GM21526 (cell line): Measurements from ENCODE around the gene CHM.
"Not testable (repeated sequence)": the region's sequence is repeated elsewhere in the genome, so short reads cannot be mapped to it uniquely, and the experiment has no call there.

Source experiments
- ATAC-seq: cut with Tn5 transposase; IDR thresholded peaks from one replicate; pipeline ENCODE4 v1.9.1; 2021; ENCODE audit warnings: moderate library complexity; ENCODE audit not compliant: unreplicated experiment, low FRiP score

CHM gene

DNA sequence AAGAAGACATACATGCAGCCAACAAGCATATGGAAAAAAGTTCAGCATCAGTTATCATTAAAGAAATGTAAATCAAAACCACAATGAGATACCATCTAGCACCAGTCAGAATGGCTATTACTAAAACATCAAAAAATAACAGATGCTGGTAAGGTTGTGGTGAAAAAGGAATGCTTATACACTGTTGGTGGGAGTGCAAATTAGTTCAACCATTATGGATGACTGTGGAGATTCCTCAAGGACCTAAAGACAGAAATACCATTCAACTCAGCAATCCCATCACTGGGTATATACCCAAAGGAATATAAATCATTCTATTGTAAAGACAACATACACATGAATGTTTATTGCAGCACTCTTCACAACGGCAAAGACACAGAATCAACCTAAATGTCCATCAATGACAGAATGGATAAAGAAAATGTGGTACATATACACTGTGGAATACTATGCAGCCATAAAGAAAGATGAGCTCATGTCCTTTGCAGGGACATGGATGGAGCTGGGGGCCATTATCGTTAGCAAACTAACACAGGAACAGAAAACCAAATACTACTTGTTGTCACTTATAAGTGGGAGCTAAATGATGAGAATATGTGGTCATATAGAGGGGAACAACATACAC, 130.6 kb downstream of the CHM start:
- not testable (repeated sequence) for ATAC-seq

- no peak for ATAC-seq
Measured at GRCh38 chrX:85914431-85914830, 132.9 kb downstream of the CHM start.

DNA sequence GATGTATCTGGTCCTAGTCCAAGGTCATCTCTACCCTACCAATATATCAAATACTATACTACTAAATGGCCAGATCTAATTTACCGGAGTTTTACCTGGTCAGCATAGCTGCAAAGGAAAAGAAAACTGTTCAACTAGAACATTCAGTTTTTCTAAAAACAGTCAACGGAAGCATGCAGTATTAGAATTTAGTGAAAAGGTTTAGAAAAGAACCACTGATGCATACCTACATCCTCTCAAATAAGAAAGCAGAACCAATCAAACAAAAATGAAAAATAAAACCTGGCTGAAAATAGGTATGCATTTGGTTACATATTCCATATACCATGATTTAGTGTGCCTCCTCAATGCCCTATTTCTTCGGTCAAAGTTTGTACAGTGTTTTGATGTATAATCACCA, 140.0 kb downstream of the CHM start:
- no peak for ATAC-seq

GRCh38 chrX:85906399-85906798, 141.0 kb downstream of the CHM start:
- ATAC-seq: no peak

- no peak for ATAC-seq
Measured at GRCh38 chrX:85905851-85906250, 141.5 kb downstream of the CHM start.

- ATAC-seq: no peak
Measured at GRCh38 chrX:85903692-85904471, 143.5 kb downstream of the CHM start.

- no peak for ATAC-seq
Measured at GRCh38 chrX:85897362-85898126, 149.8 kb downstream of the CHM start.

DNA sequence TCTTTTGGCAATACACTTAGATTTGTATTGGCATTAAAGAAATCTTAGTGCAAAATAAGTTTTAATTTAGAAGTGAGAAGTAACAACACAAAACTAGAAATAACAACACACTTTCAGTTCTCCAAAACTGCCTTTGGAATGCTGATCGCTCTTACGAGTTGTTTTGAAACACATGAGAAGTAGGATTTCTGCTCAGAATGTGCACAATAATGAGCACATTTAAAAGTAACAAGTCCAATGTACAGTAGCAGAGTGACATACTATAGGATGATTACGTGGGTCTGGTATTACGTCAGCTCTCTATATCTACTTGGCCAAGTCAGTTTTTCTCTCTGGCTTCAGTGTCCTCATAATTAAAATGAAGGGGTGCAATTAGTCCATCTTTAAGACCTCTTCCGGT, 164.8 kb downstream of the CHM start:
- ATAC-seq: no peak

DNA sequence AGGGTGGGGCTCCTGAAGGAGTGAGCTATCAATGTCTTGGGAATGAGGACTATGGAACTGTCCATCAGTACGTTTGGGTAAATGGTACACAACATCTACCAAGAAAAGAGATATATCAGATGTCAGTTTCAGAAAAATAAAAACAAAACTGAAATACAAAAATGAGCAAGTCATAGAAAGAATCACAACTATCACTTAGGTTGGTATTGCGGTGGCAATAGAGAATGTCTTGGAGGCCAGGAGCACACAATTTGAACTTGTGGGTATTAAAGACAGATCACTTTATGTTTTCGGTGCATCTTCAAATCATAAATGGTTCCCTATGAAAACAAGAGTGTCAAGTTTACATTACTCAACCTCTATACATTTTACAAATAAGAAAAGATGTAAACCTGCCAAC, 176.8 kb downstream of the CHM start:
- ATAC-seq: no peak

GRCh38 chrX:85865324-85865723, 182.0 kb downstream of the CHM start:
- ATAC-seq: no peak

DNA sequence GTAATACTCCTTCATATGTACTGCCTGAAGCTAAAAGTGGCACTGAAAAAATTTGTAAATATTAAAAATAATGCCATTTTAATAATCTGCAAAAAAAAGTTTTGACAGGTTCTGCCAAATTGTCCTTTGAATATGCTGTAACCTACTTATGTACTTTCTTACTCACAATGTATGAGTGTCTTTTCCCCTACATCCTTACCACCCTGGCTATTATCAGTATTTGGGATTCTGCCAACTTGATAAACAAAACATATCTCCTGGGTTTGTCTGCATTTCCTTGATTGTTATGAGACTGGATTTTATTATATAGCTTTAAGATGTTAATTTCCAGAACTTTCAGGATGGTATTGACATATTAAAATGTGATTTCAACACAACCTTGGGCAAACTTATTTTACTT, 187.9 kb downstream of the CHM start:
- ATAC-seq: no peak

DNA sequence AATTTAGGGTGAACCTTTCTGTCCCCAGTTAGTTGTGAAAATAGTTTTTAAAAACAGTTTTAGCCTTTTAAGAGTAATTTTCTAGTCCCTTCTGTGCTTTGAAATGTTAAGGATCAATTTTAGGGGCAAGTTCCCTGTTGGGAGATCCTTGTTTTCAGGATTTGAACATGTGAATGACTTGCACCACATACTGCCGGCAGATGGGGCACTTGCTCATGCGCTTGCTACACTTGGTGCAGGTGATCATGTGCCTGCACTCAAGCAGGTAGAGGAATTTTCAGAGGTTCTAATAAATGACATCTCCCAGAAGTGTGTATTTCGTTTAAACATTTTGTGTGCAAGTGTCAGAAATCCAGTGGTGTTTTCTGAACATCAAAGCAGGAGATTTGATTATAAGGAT, 195.9 kb downstream of the CHM start:
- ATAC-seq: peak; percentile 78

DNA sequence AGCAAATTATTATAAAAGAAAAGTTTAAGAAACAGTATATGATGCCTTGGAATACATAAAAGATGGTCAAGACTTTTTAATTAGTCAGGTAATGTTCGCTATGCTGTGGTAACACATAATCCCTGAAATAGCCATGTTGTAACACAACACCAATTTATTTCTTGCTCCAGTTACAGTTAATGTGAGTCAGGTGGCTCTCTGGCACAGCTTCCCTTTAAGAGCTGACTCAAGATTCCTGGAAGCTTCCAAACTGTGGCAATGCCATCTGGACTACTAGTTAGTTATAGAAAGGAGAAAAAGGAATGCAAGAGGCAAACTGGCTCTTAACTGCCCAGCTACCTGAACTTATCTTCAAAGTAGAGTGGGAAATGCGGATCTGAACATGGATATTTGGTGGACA, 210.5 kb downstream of the CHM start:
- ATAC-seq: no peak

DNA sequence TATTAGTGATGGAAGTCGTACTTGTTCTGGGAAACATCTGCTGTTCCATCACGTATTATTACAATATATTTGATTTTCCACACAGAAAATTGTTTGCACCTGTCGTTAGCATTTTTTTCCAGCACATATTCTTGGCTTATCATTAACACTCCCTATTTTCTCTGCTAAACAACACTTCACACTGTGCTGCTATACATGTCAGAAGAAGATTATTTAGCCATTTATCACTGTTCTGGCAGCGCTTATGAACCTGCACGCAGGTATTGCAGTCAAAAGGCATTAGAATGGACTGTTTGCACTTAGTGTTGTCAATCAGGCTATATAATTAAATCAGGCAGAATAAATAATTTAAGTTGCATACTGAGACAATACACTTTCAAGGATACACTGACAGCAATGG, 218.6 kb downstream of the CHM start:
- no peak for ATAC-seq

DNA sequence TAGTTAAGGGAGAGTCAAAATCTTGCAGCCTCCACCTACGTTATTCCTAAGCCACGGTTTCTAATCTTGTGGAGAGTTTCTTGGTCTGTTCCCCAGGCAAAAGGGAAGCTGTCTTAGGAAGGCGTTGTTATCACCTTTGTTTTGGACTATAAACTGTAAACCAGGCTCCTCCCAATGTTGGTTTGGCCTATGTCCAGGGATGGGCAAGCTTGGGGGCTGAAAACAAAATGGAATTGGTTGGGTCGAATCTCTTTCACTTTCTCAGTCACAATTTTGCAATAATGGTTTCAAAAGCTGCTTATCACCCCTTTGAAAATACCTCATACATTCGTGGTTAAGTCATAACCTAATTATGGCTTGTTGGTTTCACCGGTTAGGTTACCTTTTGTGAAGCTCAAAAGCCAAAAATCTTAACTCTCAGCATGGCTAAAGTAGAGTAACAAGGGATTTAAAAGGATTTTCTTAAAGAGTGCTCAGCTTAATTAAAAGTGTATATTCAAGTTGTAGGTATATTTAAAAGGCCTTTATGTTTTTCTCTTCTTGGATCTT, 232.1 kb downstream of the CHM start:
- no peak for ATAC-seq
